ENCODE results near the gene CADM2.

CADM2 gene

DNA sequence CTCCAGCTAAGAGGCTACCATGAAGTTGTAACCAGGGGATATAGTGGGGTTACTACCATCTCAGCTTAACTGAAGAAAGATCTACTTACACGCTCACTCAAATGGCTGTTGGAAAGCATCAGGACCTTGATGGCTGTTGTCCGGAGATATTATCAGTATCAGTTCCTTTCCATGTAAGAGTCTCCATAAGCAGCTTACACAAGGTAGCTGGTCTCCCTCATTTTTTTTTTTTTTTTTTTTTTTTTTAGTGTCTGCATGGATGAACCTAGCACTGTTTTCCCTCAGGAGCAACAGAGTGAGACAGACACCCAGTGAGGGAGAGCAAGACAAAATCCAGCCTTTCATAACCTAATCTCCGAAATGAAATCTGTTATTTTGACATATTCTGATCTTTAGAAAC, 230.9 kb downstream of the CADM2 start:
- no peak for DNase-seq (ENCODE audit: low read depth, low spot score)

DNA sequence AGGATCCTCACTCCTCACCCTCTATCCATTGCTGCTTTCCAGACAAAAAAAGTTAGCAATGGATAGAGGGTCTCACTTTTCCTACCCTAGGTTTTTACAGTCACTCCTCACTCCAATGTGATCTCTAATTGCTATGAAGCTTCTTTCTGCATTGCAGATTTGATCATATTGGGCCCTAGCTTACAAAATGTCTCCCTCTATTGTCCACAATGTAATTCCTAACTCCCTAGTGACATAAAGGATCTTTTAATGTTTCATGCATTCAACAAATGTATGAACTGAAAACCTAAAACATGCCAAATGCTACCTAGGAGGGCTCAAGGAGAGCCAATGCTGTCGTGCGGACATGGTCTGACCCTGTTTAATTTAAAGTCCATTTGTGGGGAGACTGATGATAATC, 234.8 kb downstream of the CADM2 start:
- no peak for DNase-seq (ENCODE audit: low read depth, low spot score)

DNA sequence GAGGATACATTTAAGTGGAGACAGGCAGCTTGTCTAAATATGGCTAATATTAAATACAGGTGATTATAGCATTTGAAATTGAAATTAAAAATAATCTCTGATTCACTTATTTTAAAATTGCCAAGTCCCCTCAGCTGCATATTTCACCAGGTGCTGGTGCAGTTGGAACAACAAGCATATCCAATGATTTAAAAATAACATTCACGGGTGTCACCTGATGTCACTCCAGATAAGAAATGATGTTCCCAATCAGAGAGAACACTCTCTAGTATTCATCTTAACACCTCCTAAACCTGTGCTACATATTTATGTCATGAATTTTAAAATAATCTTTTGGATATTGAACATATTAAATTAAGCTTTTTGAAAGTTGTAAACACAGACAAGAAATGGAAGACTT, 249.9 kb downstream of the CADM2 start:
- DNase-seq (ENCODE audit: low read depth, low spot score) = no peak

DNA sequence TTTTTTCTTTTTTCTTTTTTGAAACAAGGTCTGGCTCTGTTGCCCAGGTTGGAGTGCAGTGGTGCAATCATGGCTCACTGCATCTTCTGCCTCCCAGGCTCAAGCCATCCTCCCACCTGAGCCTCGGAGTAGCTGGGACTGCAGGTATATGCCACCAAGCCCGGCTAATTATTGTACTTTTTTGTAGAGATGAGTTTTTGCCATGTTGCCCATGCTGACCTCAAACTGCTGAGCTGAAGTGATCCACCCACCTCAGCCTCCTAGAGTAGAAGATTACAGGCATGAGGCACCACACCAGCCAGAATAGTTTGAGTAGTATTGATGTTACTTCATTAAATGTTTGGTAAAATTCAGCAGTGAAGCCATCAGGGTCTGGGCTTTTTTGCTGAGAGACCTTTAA, 251.8 kb downstream of the CADM2 start:
- DNase-seq (ENCODE audit: low read depth, low spot score) = no peak

GRCh38 chr3:85228966-85229365, 270.2 kb downstream of the CADM2 start:
- no peak for DNase-seq (ENCODE audit: low read depth, low spot score)

- DNase-seq (ENCODE audit: low read depth, low spot score) = no peak
Measured at GRCh38 chr3:85244091-85244490, 285.3 kb downstream of the CADM2 start.

DNA sequence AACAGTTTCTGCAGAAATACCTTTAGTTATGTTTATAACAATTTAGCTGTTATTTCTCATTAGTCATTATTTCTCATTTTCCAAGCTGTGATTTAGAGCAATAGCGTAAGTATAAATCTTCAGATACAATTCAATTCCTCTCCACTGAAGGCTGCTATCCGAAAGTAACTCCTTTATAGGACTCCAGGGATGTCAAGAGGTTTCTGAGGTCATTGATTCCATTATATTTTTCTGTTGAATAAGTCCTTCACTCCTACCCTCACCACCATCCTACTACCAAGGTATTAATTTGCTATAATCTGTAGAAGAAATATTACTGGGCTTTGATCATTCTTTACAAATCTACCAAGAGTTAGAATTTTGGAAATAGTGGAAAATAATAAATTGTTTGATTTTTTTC, 285.7 kb downstream of the CADM2 start:
- DNase-seq (ENCODE audit: low read depth, low spot score) = no peak

DNA sequence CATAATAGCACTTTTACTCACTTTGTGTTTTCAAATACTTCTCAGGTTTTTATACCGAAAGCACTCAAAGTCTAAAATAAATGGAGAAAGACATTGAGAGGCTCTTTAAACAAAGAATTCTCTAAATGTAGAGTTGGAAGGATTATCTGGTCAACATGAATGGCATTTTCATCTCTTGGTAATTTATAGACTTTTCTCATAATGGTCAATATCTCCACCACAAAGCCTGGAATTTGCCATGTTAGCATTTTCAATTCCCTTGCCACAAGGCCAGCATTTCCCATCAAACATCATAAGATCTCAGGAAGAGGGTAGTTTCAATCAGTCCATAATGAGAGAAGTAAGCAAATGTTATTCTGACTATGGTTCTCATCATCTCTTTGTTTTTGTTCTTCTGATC, 293.0 kb downstream of the CADM2 start:
- no peak for DNase-seq (ENCODE audit: low read depth, low spot score)

DNA sequence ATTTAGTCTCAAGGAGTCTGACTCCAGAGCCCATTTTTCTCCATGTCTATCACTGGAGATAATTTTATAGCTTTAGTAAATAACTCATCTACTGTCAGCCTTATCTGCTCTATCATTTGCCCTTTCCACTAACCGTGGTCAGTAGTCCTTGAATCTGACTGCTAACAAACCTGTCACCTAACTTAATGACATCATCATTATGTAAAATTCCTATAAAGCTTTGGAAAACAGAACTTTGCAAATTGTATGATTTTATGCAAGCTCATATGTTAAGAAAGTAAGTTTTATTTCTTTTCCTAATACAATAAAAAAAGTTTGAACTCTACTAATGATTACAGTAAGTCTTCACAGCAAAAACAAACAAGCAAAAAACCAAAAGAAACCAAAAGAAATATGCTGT, 293.9 kb downstream of the CADM2 start:
- DNase-seq (ENCODE audit: low read depth, low spot score) = no peak

DNA sequence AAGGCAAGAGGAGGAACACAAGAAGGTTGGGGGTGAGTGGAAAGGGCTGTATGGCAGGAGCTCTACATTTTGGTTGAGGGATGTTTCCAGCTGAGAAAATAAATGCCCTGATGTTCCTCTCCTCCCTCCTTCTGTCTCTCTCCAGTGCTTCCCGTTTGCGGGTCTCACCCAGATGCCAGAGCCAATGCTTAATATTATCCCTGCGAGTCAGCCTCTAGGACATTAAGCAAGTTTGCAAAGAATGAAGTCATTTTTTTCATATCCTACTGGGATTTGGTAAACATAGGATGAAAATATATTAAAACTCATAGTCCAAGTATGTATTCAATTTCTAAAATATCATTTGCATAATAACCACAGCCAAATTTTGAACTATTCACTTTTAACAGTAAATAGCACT, 295.9 kb downstream of the CADM2 start:
- no peak for DNase-seq (ENCODE audit: low read depth, low spot score)

GRCh38 chr3:85255949-85256348, 297.2 kb downstream of the CADM2 start:
- DNase-seq (ENCODE audit: low read depth, low spot score) = no peak

- no peak for DNase-seq (ENCODE audit: low read depth, low spot score)
Measured at GRCh38 chr3:85258326-85258725, 299.5 kb downstream of the CADM2 start.

- DNase-seq (ENCODE audit: low read depth, low spot score) = no peak
Measured at GRCh38 chr3:85258819-85259218, 300.0 kb downstream of the CADM2 start.

DNA sequence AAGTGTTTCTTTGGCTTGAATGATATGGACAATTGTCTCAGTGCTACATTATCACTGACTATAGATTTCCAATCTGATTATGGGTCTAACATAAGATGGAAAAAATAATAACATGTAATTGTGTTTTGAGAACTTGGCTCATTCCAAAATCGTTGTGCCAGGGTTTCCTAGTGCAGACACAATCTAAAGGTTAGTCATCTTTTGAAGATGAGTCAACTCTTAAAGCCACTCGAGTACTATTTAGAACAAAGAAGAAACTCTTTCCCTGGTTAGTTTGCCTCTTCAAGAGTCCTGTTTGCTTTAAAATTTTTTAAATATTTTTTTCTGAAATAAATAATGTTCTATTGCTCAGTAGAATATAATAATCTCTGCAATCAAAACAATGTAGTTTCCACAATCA, 301.0 kb downstream of the CADM2 start:
- no peak for DNase-seq (ENCODE audit: low read depth, low spot score)

DNA sequence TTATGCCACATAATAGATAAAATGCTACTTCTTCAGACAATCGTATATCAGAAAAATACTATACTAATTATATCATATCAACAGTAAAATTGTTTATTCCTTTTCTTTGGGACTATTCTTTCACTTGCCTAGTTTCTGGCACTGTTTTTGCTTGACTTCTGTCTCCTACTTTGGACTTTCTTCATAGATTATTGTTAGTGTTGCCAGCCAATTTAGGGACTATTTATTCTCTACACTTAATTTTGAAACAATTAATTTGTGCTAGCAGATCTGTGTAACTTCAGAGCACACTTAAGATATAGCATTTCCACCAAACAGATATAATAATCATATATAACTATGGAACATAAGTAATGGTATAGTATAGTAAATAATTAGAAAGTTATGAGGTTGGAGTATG, 305.6 kb downstream of the CADM2 start:
- DNase-seq (ENCODE audit: low read depth, low spot score) = no peak

- DNase-seq (ENCODE audit: low read depth, low spot score) = no peak
Measured at GRCh38 chr3:85270488-85270887, 311.7 kb downstream of the CADM2 start.

- no peak for DNase-seq (ENCODE audit: low read depth, low spot score)
Measured at GRCh38 chr3:85271911-85272310, 313.1 kb downstream of the CADM2 start.

GRCh38 chr3:85288257-85288656, 329.5 kb downstream of the CADM2 start:
- DNase-seq (ENCODE audit: low read depth, low spot score) = no peak

DNA sequence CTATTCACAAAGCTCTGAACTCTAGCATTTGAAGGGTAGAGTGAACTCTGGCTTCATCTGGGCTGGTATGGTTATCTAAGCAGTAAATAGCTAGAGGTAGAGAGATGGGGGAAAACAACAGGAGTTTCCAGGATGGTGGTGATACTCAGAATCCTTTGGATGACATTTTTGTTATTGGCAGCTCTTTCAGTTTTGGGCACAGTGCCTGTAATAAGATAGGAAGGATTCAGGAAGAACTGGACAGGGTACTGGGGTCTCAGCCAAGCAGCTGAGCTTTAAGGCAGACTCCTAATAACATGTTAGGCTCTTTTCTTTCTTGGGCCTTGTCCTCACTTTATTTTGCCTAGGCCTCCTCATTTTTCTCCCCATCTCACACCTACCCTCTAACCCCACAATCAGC, 338.5 kb downstream of the CADM2 start:
- DNase-seq (ENCODE audit: low read depth, low spot score) = no peak

DNA sequence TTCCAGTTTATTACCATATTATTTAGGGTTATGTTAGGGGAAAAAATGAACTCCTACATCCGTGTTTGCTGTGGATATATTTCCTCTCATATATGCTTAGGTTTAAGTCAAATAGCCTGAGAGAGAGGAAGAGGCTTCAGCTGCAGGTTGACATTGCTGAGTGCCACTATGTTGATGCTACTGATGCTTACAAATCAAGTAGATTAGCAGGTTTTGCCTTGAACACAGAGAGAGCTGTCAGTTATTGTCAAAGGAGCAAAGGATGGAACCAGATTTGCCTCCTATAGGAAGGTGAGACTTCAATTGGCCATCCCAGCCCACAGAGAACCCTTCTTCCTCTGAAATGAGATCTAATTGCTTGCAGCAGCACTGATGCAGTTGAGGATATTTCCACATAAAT, 339.2 kb downstream of the CADM2 start:
- no peak for DNase-seq (ENCODE audit: low read depth, low spot score)

GRCh38 chr3:85303156-85303555, 344.4 kb downstream of the CADM2 start:
- DNase-seq (ENCODE audit: low read depth, low spot score) = no peak

DNA sequence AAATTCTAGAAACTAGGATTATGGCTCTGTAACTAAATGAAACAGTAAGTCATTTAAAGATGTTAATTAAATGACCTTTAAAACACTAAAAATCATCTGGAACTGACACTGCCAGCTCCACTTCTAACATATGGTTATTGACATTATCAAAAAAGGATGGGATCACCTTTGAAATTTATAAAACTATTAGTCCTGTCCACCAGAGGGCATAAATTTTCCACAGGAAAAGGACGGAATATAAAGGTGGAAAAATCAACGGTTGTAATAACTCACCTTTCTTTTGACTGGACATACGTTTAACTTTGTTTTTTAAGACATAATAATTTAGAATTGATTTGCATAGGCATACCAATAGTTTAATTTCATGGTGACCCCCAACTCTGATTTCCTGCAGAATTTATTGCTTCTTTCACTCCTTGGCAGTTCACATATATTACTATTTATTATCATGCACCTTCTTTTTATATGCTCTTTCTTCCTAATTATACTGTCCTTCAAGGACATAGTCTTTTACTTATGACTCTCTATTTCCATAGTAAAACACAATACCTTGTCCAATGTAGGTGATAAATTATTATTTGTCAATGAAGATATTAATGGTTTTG, 345.7 kb downstream of the CADM2 start:
- no peak for DNase-seq (ENCODE audit: low read depth, low spot score)

DNA sequence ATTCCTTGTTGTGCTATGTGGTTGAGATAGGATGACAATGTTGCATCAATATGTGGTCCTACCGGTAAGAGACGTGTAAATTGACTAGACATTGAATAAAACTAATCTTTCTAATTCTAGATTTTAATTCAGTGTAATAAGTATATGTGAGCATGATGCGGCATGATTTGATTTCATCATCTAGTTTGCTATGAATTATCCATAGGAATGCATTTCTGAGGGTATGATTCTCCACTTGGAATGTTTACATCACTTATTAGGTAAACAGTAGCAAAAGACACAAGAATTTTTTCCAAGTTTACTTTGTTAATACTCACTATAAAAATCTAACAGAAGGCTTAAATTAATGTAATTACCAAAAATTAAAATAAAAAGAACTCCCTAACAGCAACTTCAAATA, 353.5 kb downstream of the CADM2 start:
- DNase-seq (ENCODE audit: low read depth, low spot score) = no peak

DNA sequence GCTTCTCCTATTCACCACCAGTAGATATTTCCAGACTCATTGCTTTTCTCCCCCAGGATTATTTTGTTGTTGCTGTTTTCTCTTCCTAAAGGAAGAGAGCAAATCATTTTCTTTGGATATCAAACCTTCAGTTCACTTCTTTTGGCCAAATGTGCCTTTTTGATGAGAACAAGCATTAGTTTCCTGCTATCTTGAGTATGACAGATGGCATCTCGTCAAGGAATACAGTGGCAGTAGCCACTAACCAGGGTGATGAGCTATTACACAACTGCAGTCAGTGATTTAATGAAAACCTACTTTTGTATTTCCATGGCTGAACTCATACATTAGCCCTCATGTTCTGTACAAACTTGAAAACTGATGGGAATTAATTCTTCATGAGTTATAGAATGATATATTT, 354.6 kb downstream of the CADM2 start:
- DNase-seq (ENCODE audit: low read depth, low spot score) = no peak

All from ELF-1 (cell line).